B cell (primary cell): ENCODE measurements around the gene ATP6V0A1. TPM values are rescaled to one million over a fixed set of nuclear protein-coding genes. Genes with fewer than 3 reads are reported as not detected.

Source experiments
- ATAC-seq: fragments of 200-7000 bp; cut with Tn5 transposase; one replicate; pipeline ENCODE4 v1.10.0; 2021; ENCODE audit warnings: low read depth, mild to moderate bottlenecking, moderate number of reproducible peaks, moderate library complexity
- CTCF ChIA-PET: fragments of 350-600 bp; sonication (Branson Sonifier 250); formaldehyde crosslinking; loops from one replicate; lab custom pipeline; 2021; ENCODE audit warnings: antibody characterized with exemption, inconsistent platforms; lab: Charles Lee
- POLR2A ChIA-PET: fragments of 350-600 bp; sonication (Branson Sonifier 250); formaldehyde crosslinking; loops from one replicate; lab custom pipeline; 2021; ENCODE audit warnings: antibody characterized with exemption; lab: Charles Lee
- DNase-seq: peaks from one replicate; pipeline ENCODE4 v3.0.0; 2013
- H2AFZ ChIP-seq: 2 replicates; pipeline ENCODE4 v1.6.1; 2012; ENCODE audit warnings: mild to moderate bottlenecking, low read depth, low read length; ENCODE audit not compliant: insufficient read depth, poor library complexity, severe bottlenecking
- H3K27ac ChIP-seq, 2 donors: 1 replicate in 1 of 2; 2 replicates in 1 of 2; pipeline ENCODE4 v1.5.1; 2012 to 2013; ENCODE audit warnings: low read length in 2 of 2, mild to moderate bottlenecking in 2 of 2, moderate library complexity in 1 of 2
- H3K27me3 ChIP-seq, 4 experiments: fragments of 200-600 bp in 1 of 4; sonication (generic) in 1 of 4; replicated peaks in 1 of 4; 1 replicate in 2 of 4; 2 replicates in 2 of 4; pipeline versions ENCODE4 v1.6.1 to v1.7.0; 2013 to 2016; ENCODE audit warnings: low read length in 3 of 4, mild to moderate bottlenecking in 2 of 4, mixed read lengths in 1 of 4, moderate library complexity in 1 of 4; ENCODE audit not compliant: insufficient read depth in 4 of 4, control insufficient read depth in 3 of 4; ENCODE audit errors: control extremely low read depth in 1 of 4
- H3K36me3 ChIP-seq, 2 experiments: replicated peaks in 1 of 2; 1 replicate in 1 of 2; 2 replicates in 1 of 2; pipeline versions ENCODE4 v1.6.1 to v1.7.1; 2013; ENCODE audit warnings: low read length in 1 of 2; ENCODE audit not compliant: insufficient read depth in 2 of 2, control insufficient read depth in 1 of 2; ENCODE audit errors: control extremely low read depth in 1 of 2, extremely low read depth in 1 of 2
- H3K4me1 ChIP-seq, 2 donors: fragments of 200-600 bp in 1 of 2; sonication (generic) in 1 of 2; 1 replicate in 1 of 2; 2 replicates in 1 of 2; pipeline versions ENCODE4 v1.5.1 to v1.6.1; 2013 to 2017; ENCODE audit warnings: low read length in 2 of 2; ENCODE audit not compliant: control insufficient read depth in 2 of 2, insufficient read depth in 2 of 2
- H3K4me2 ChIP-seq: replicated peaks from 2 replicates; pipeline ENCODE3; 2012; ENCODE audit warnings: mild to moderate bottlenecking, low read depth, low read length; ENCODE audit not compliant: poor library complexity, severe bottlenecking
- H3K4me3 ChIP-seq, 5 experiments: fragments of 200-600 bp in 1 of 5; sonication (generic) in 1 of 5; 1 replicate in 3 of 5; 2 replicates in 2 of 5; pipeline versions ENCODE4 v1.5.1 to v1.7.0; 2011 to 2016; ENCODE audit warnings: low read length in 4 of 5, mild to moderate bottlenecking in 4 of 5, low read depth in 2 of 5, control low read depth in 1 of 5, moderate library complexity in 1 of 5; ENCODE audit not compliant: insufficient read depth in 1 of 5; ENCODE audit errors: control extremely low read depth in 1 of 5, extremely low read depth in 1 of 5
- H3K79me2 ChIP-seq: fragments of 200-600 bp; sonication (generic); one replicate; pipeline ENCODE4 v1.6.0; 2016; ENCODE audit warnings: low read length; ENCODE audit not compliant: control insufficient read depth, insufficient read depth
- H3K9ac ChIP-seq: fragments of 200-600 bp; sonication (generic); 2 replicates; pipeline ENCODE4 v1.6.1; 2017; ENCODE audit warnings: mild to moderate bottlenecking, low read length, moderate library complexity
- H3K9me3 ChIP-seq, 3 donors: one replicate each; pipeline versions ENCODE4 v1.6.1 to v1.7.1; 2013; ENCODE audit warnings: low read length in 2 of 3; ENCODE audit not compliant: control insufficient read depth in 2 of 3, insufficient read depth in 1 of 3; ENCODE audit errors: control extremely low read depth in 1 of 3
- H4K20me1 ChIP-seq: 2 replicates; pipeline ENCODE4 v1.6.0; 2012; ENCODE audit warnings: mild to moderate bottlenecking, low read length; ENCODE audit not compliant: insufficient read depth, control insufficient read depth, poor library complexity, severe bottlenecking
- H3K27ac Mint-ChIP-seq: one replicate; pipeline ENCODE4 v1.8.0; 2021; ENCODE audit warnings: mixed read lengths
- H3K27me3 Mint-ChIP-seq: one replicate; pipeline ENCODE4 v1.8.0; 2021; ENCODE audit warnings: mixed read lengths
- H3K4me1 Mint-ChIP-seq: one replicate; pipeline ENCODE4 v1.8.0; 2021; ENCODE audit warnings: mixed read lengths
- H3K4me3 Mint-ChIP-seq: one replicate; pipeline ENCODE4 v1.8.0; 2021; ENCODE audit warnings: mixed read lengths
- H3K9me3 Mint-ChIP-seq: one replicate; pipeline ENCODE4 v1.8.0; 2022; ENCODE audit warnings: mixed read lengths; ENCODE audit not compliant: insufficient read depth
- CTCF ChIP-seq: fragments of 200-600 bp; IDR thresholded peaks from one replicate; pipeline ENCODE4 v1.8.0; 2022; ENCODE audit warnings: antibody characterized with exemption, mild to moderate bottlenecking
- EZH2 ChIP-seq: IDR thresholded peaks from 2 replicates; pipeline ENCODE4 v1.6.1; 2012; ENCODE audit warnings: borderline replicate concordance, low read depth, mild to moderate bottlenecking, moderate library complexity, low read length; ENCODE audit not compliant: insufficient read depth, poor library complexity, severe bottlenecking
- WGBS: methylation state at CpG from one replicate; pipeline ENCODE4 v1.1.5; 2013; ENCODE audit warnings: missing lambda C conversion rate; ENCODE audit not compliant: insufficient coverage; 5-methylcytosine and 5-hydroxymethylcytosine counted together
- intact Hi-C: fragments of 100-400 bp; cut with micrococcal nuclease; formaldehyde crosslinking; loops from one replicate; pipeline ENCODE4 v1.10.0; 2022
- polyA plus RNA-seq: library from polyadenylated mRNA; depleted of rRNA; stranded (reverse); fragments of >200 nt; gene quantifications from 2 replicates; pipeline ENCODE4 v1.2.3, GENCODE V29; 2012
- total RNA-seq, 2 donors: library from RNA; stranded (reverse); fragments of 120-200 nt in 1 of 2; gene quantifications; 1 replicate in 1 of 2; 2 replicates in 1 of 2; pipeline versions ENCODE4 v1.2.3 to v1.2.4, GENCODE V29; 2013 to 2022

ATP6V0A1 gene
- total and polyA plus RNA-seq, 2 donors (not counting 1 experiment from before 2014, with no cell fraction given) = 59.1 to 90.9 TPM

GRCh38 chr17:42514867-42515266 is 56.2 kb downstream of the ATP6V0A1 start:
- Histone ChIP-seq H3K27ac (no peak overlapping the region), H3K4me3 (no peak overlapping the region), H3K27me3 (no peaks in the 10 kb centered on the region), H3K9ac (no peak overlapping the region), H3K9me3 (no peaks in the 10 kb centered on the region), H4K20me1 (no peaks in the 10 kb centered on the region), H3K4me1 (peaks cover 0 to 8% of the 10 kb centered on the region in 2 donors), H3K36me3 (peaks cover 0 to 46% of the 10 kb centered on the region in 2 experiments), H2AFZ (no peak overlapping the region), H3K79me2 (no peaks in the 10 kb centered on the region), H3K4me2 (no peak overlapping the region)
- DNase-seq (no peak), ATAC-seq (no peak)
- CTCF ChIA-PET = interaction anchor here (0.5 to 2.7 kb wide), 11 partner anchors 12 to 203 kb away, joined by 3 to 12 read pairs (median 3); partner anchors contain the start of gene CAVIN1
- Mint-ChIP-seq H3K27me3 (no peaks in the 10 kb centered on the region), H3K9me3 (no peaks in the 10 kb centered on the region), H3K4me3 (no peak overlapping the region), H3K27ac (no peak overlapping the region), H3K4me1 (peaks cover 6% of the 10 kb centered on the region)
- POLR2A ChIA-PET = no interaction called here
- TF ChIP-seq CTCF (no peak), EZH2 (no peak)
- intact Hi-C loops = loop anchor here (5.0 kb wide), 1 partner anchor 108 kb away; no protein-coding TSS in a partner anchor
- WGBS = 95% methylated on average over 3 of the region's 8 CpGs

- H3K4me1 ChIP-seq = peaks cover 0 to 7% of the 10 kb centered on the region in 2 donors
- H3K36me3 ChIP-seq = peaks cover 0 to 52% of the 10 kb centered on the region in 2 experiments
- H3K27ac ChIP-seq = no peak overlapping the region
- Mint-ChIP-seq H3K27me3 (no peaks in the 10 kb centered on the region), H3K9me3 (no peaks in the 10 kb centered on the region), H3K27ac (peak overlapping the region; percentile 53), H3K4me3 (no peak overlapping the region), H3K4me1 (peaks cover 3% of the 10 kb centered on the region)
- WGBS = 3% methylated on average over 7 of the region's 9 CpGs
- no peak overlapping the region for H3K4me3 ChIP-seq
- H3K79me2 ChIP-seq = no peaks in the 10 kb centered on the region
- H3K4me2 ChIP-seq = peak overlapping the region; percentile 43
- H3K9ac ChIP-seq = no peak overlapping the region
- no peak for TF ChIP-seq EZH2
- TF ChIP-seq CTCF = peak; percentile 91
- ATAC-seq = peak; percentile 90
- no peak overlapping the region for H2AFZ ChIP-seq
- CTCF ChIA-PET = interaction anchor here (0.6 to 5.7 kb wide), 27 partner anchors 8 to 267 kb away, joined by 3 to 70 read pairs (median 4); partner anchors contain the start of genes CAVIN1, NAGLU and STAT3
- DNase-seq = peak; percentile 87
- H3K9me3 ChIP-seq = no peaks in the 10 kb centered on the region
- H4K20me1 ChIP-seq = no peaks in the 10 kb centered on the region
- intact Hi-C loops = loop anchor here (1.0 to 5.0 kb wide), 3 partner anchors 89 to 195 kb away; no protein-coding TSS in a partner anchor
- H3K27me3 ChIP-seq = no peaks in the 10 kb centered on the region
- POLR2A ChIA-PET = no interaction called here
Measured at GRCh38 chr17:42517516-42517915, 58.8 kb downstream of the ATP6V0A1 start.
